HEK293T (cell line): ENCODE results near the gene RAD51B.

Experiments
- CTCF ChIA-PET: fragments of 350-600 bp; formaldehyde crosslinking; extraction: SDS; loops from one replicate; lab custom pipeline; 2021; ENCODE audit warnings: antibody characterized with exemption, inconsistent platforms; lab: Yijun Ruan, JAX
- POLR2A ChIA-PET: fragments of 350-600 bp; formaldehyde crosslinking; extraction: SDS; loops from one replicate; lab custom pipeline; 2020; ENCODE audit warnings: antibody characterized with exemption, inconsistent platforms; lab: Yijun Ruan, JAX
- DNase-seq: peaks from one replicate; pipeline ENCODE4 v3.0.0; 2012; ENCODE audit warnings: mixed read lengths; ENCODE audit errors: extremely low spot score
- ARNT ChIP-seq: fragments of 450-650 bp; IDR thresholded peaks from 2 replicates; pipeline ENCODE4 v1.6.1; 2017; ENCODE audit warnings: mild to moderate bottlenecking
- BHLHE40 ChIP-seq: fragments of 450-650 bp; IDR thresholded peaks from 2 replicates; pipeline ENCODE4 v1.6.1; 2016; ENCODE audit warnings: mild to moderate bottlenecking, moderate library complexity, borderline replicate concordance
- CTBP1 ChIP-seq: fragments of 450-650 bp; IDR thresholded peaks from 2 replicates; pipeline ENCODE4 v1.6.1; 2016; ENCODE audit warnings: borderline replicate concordance
- ELF4 ChIP-seq: fragments of 450-650 bp; IDR thresholded peaks from 2 replicates; pipeline ENCODE4 v1.6.1; 2017; ENCODE audit warnings: antibody characterized with exemption
- FOXA1 ChIP-seq: fragments of 450-650 bp; IDR thresholded peaks from 2 replicates; pipeline ENCODE4 v1.6.1; 2016; ENCODE audit warnings: mild to moderate bottlenecking
- FOXK2 ChIP-seq: fragments of 450-650 bp; IDR thresholded peaks from 2 replicates; pipeline ENCODE4 v1.6.1; 2016; ENCODE audit warnings: mild to moderate bottlenecking
- FOXM1 ChIP-seq: fragments of 450-650 bp; IDR thresholded peaks from 2 replicates; pipeline ENCODE4 v1.6.1; 2017; ENCODE audit warnings: mild to moderate bottlenecking, borderline replicate concordance
- HDGF ChIP-seq: fragments of 450-650 bp; IDR thresholded peaks from 2 replicates; pipeline ENCODE4 v1.6.1; 2017; ENCODE audit warnings: antibody characterized with exemption, borderline replicate concordance
- L3MBTL2 ChIP-seq: fragments of 450-650 bp; conservative IDR thresholded peaks from 2 replicates; pipeline ENCODE4 v1.6.1; 2016; ENCODE audit warnings: mild to moderate bottlenecking
- LEF1 ChIP-seq: fragments of 450-650 bp; IDR thresholded peaks from 2 replicates; pipeline ENCODE4 v1.6.1; 2017; ENCODE audit warnings: mild to moderate bottlenecking, borderline replicate concordance
- NFRKB ChIP-seq: fragments of 450-650 bp; IDR thresholded peaks from 2 replicates; pipeline ENCODE4 v1.6.1; 2016; ENCODE audit warnings: mild to moderate bottlenecking, moderate library complexity
- PKNOX1 ChIP-seq: fragments of 450-650 bp; IDR thresholded peaks from 2 replicates; pipeline ENCODE4 v1.6.1; 2016
- SP1 ChIP-seq: fragments of 450-650 bp; IDR thresholded peaks from 2 replicates; pipeline ENCODE4 v1.6.1; 2017
- SUZ12 ChIP-seq: fragments of 450-650 bp; IDR thresholded peaks from 2 replicates; pipeline ENCODE4 v1.6.1; 2016; ENCODE audit warnings: mild to moderate bottlenecking
- TARDBP ChIP-seq: fragments of 450-650 bp; IDR thresholded peaks from 2 replicates; pipeline ENCODE4 v1.6.1; 2016
- ZNF384 ChIP-seq: fragments of 450-650 bp; IDR thresholded peaks from 2 replicates; pipeline ENCODE4 v1.6.1; 2016

Gene RAD51B

GRCh38 chr14:67875175-67876006, 55.8 kb downstream of the RAD51B start:
- CTCF ChIA-PET: interaction anchor here (1.0 kb wide), 1 partner anchor 950 kb away, joined by 3 read pairs; no protein-coding TSS in a partner anchor
- POLR2A ChIA-PET: no interaction called here
- DNase-seq: no peak
- TF ChIP-seq SUZ12 (no peak), PKNOX1 (no peak), FOXA1 (no peak), FOXM1 (no peak), LEF1 (no peak), FOXK2 (no peak), HDGF (no peak), TARDBP (no peak), SP1 (no peak), L3MBTL2 (no peak), ARNT (no peak), NFRKB (no peak), BHLHE40 (no peak), CTBP1 (no peak), ELF4 (no peak), ZNF384 (no peak)

- CTCF ChIA-PET: no interaction called here
- DNase-seq: no peak
- TF ChIP-seq CTBP1 (no peak), SUZ12 (no peak), HDGF (no peak), ARNT (no peak), ZNF384 (no peak), FOXK2 (no peak), ELF4 (no peak)
- POLR2A ChIA-PET: no interaction called here
Observed at GRCh38 chr14:67879026-67879425, 59.4 kb downstream of the RAD51B start.

GRCh38 chr14:67881225-67881624, 61.6 kb downstream of the RAD51B start:
- TF ChIP-seq HDGF: no peak
- no peak for TF ChIP-seq SP1
- no peak for TF ChIP-seq ARNT
- no peak for TF ChIP-seq CTBP1
- no peak for TF ChIP-seq BHLHE40
- no peak for TF ChIP-seq FOXA1
- TF ChIP-seq L3MBTL2: no peak
- TF ChIP-seq NFRKB: no peak
- TF ChIP-seq ZNF384: no peak
- TF ChIP-seq PKNOX1: no peak
- TF ChIP-seq LEF1: no peak
- TF ChIP-seq FOXK2: no peak
- no peak for TF ChIP-seq SUZ12
- ChIA-PET CTCF (no interaction called here), POLR2A (no interaction called here)
- no peak for DNase-seq

GRCh38 chr14:67882986-67883555, 63.5 kb downstream of the RAD51B start:
- DNase-seq: no peak
- POLR2A ChIA-PET: no interaction called here
- TF ChIP-seq FOXA1: no peak
- CTCF ChIA-PET: interaction anchor here (0.6 to 1.1 kb wide), 3 partner anchors 50 to 961 kb away, joined by 3 to 5 read pairs (median 3); no protein-coding TSS in a partner anchor

GRCh38 chr14:67883717-67884116, 64.1 kb downstream of the RAD51B start:
- ChIA-PET CTCF (interaction anchor here (0.6 to 1.1 kb wide), 3 partner anchors 49 to 960 kb away, joined by 3 to 5 read pairs (median 3); no protein-coding TSS in a partner anchor), POLR2A (no interaction called here)
- DNase-seq: no peak
- TF ChIP-seq FOXA1: no peak
- no peak for TF ChIP-seq ARNT
- TF ChIP-seq SUZ12: no peak
- no peak for TF ChIP-seq SP1
- no peak for TF ChIP-seq FOXM1
- no peak for TF ChIP-seq CTBP1
- TF ChIP-seq PKNOX1: no peak
- TF ChIP-seq TARDBP: no peak
- TF ChIP-seq LEF1: no peak
- TF ChIP-seq FOXK2: no peak

- no peak for DNase-seq
- POLR2A ChIA-PET: no interaction called here
- TF ChIP-seq FOXM1: no peak
- no peak for TF ChIP-seq SUZ12
- no peak for TF ChIP-seq L3MBTL2
- no peak for TF ChIP-seq CTBP1
- no peak for TF ChIP-seq BHLHE40
- TF ChIP-seq HDGF: no peak
- TF ChIP-seq ZNF384: no peak
- TF ChIP-seq ELF4: no peak
- TF ChIP-seq SP1: no peak
- no peak for TF ChIP-seq FOXA1
- no peak for TF ChIP-seq LEF1
- TF ChIP-seq NFRKB: no peak
- no peak for TF ChIP-seq TARDBP
- CTCF ChIA-PET: interaction anchor here (0.5 to 1.2 kb wide), 2 partner anchors 48 to 52 kb away, joined by 4 to 9 read pairs; no protein-coding TSS in a partner anchor
Observed at GRCh38 chr14:67886191-67886590, 66.6 kb downstream of the RAD51B start.
